NCI-H146 treated with DMSO at 0.1 percent for 48 hours (cell line): ENCODE results near the gene CHL1.

ENCODE experiments used
- DNase-seq: peaks from one replicate; lab custom pipeline; 2025; ENCODE audit not compliant: unreplicated experiment; lab: John Stamatoyannopoulos, UW

CHL1 gene

DNA sequence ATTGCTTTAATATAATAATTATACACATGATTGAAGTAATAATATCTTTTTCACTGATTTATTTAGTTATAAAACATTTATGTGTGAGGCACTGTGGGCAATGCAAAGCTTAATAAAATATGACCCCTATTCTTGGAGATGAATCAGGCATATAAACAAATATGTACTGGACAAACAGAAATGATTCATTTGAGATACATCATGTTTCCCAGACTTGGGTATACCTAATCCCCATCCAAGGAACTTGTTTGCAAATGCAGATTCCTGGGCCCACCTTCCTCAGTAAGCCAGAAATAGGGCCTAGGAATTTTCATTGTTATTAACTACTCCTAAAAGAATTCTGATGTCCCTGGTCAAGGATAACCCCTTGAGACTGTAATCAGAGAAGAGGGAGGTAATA is 184.2 kb downstream of the CHL1 start:
- no peak for DNase-seq

GRCh38 chr3:385151-385550 is 188.6 kb downstream of the CHL1 start:
- no peak for DNase-seq

- DNase-seq: no peak
These were observed 198.2 kb downstream of the CHL1 start for GRCh38 chr3:394775-395174.

DNA sequence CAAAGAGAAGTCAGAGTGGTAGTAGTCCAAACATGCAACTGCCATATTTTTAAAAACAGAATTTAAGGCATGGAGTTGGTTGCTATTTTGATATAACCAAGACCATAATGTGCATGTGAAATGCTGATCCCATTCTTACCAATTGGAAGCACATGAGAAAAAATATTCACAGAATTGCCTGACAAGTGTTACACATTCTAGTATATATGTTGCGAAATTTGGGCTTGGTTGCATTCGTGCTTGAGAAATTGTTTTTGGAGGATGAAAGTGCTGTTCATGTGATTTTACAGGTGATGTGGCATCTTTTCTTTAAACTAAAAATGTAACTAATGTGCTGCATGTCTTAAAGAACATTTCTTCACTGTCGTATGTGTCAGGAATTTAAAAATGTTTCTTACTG is 199.7 kb downstream of the CHL1 start:
- DNase-seq: no peak

DNA sequence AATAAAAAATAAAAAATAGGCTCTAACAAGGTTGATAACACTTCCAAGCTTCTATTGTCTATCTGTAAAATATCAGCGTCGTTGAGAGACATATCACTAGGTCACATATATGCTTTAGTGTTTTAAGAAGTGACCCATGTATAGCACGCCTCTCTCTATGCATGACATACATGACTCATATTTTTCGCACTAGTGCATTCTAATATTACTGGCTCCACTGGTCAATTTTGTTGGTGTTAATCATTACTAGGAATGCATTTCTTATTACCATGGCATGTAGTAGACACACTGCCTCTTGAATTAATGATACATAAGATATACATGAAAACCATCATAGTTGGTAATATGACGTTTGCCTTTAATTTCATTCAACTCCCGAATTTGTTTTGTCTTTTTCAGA is 203.1 kb downstream of the CHL1 start:
- DNase-seq: no peak

GRCh38 chr3:403826-404225 is 207.3 kb downstream of the CHL1 start:
- no peak for DNase-seq

GRCh38 chr3:409011-409410 is 212.4 kb downstream of the CHL1 start:
- DNase-seq: no peak

DNA sequence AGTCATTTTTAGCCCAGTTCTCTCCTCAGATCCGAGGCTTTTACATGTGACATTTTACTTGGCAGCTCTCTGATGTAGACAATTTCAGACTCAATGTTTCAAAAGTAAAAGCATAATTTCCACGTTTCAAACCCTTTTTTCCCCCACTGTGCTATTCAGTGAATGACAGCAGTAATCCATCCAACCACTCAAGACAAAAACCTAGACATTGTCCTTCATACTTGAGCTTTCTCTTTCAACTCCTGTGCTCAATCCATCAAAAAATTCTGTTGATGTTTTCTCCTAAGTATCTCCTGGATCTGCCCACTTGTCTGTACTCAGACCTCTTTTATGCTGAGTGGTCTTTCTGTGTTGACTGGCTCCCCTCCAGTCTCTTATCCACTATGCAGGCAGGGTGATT is 214.7 kb downstream of the CHL1 start:
- DNase-seq: no peak

DNA sequence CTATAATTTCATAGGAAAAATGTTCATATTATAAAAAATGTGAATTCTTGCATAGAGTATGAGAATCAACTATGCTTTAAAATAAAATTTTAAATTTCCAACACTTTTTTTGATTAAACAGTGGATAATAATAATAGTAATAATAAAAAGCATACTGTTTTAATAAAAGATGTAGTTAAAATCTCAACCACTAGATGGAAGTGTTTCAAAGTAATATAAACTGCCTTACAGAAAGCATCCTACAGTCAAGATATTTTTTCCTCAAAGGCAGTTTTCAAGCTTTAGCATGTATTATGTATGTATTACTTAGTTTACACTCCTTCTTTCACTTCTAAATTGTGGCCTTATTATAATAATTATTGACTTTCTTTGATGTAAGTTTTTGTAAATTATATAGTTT is 217.5 kb downstream of the CHL1 start:
- peak; percentile 4 for DNase-seq

GRCh38 chr3:418239-418929 is 221.8 kb downstream of the CHL1 start:
- no peak for DNase-seq

DNA sequence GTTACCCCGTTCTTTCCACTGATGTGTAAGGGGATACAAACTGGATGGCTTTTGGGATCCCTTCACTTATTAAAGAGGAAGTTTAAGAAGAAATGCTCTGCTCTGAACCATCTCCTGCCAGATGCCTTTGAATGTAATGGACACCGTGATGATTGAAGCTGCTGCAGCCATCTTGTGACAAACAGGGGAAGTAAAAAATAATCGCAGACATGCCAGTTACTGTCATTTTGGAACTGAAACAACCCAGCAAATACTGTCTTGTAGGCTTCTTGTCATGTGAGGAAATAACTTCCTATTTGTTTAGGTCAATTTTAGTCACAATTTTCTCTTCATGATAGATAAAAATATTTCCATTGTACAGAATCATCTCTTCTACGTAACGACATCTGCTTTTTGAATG is 224.0 kb downstream of the CHL1 start:
- DNase-seq: no peak

GRCh38 chr3:425079-425478 is 228.5 kb downstream of the CHL1 start:
- no peak for DNase-seq

DNA sequence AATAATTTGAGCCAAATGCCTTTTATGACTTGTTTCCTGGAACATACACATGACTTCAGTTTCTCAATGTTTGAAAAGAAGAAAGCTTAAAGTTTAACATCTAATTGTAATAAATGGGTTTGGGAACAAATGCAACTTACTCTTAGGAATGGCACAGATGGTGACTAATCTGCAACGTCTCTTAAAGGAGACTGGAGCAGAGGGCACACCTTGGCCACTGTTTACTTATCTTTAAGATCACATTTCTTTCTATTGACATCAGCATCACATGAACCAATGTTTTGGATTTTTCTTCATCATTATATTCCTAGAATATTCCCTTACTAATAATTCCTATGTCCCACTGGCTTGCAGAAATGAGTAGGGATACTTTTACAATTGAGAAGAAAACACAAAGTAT is 229.5 kb downstream of the CHL1 start:
- no peak for DNase-seq

- no peak for DNase-seq
These were observed 230.6 kb downstream of the CHL1 start for GRCh38 chr3:427128-427527.

DNA sequence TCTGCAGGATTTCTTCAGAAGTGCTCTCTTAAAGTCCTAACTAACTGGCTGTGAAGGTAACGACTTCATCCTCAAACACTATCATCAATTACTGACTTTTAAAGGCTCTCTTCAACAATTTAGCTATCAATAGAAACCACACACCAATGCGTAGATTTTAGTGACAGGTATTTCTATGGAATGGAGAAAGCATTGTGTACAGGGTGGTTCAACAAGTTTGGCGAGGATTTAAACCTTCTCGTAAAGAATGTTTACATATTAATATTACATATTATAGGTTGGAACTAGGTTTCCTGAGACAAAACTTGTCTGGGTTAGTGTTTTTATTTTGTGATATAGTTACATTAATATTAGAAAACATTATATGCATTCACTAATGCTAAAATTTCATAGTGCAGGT is 233.6 kb downstream of the CHL1 start:
- no peak for DNase-seq

- no peak for DNase-seq
These were observed 238.6 kb downstream of the CHL1 start for GRCh38 chr3:435161-435560.

GRCh38 chr3:436053-436452 is 239.5 kb downstream of the CHL1 start:
- DNase-seq: no peak

DNA sequence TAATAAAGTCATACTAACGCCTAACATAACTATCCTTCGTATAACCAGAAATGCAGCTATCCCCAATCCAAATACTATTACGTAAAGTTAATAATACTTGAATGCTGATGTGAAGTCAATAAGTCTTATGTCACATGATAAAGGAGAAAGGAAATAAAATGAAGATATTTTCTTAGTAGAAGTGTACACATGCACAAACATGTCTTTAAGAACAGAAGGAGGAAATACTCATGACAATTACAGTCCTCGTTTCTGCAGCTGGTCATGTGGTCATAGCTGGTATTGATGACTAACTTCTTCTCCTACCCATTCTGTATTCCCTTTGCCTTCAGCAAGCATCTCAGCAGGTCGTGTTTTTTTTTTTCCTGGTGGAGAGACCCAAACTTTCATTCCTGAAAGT is 244.3 kb downstream of the CHL1 start:
- DNase-seq: no peak

DNA sequence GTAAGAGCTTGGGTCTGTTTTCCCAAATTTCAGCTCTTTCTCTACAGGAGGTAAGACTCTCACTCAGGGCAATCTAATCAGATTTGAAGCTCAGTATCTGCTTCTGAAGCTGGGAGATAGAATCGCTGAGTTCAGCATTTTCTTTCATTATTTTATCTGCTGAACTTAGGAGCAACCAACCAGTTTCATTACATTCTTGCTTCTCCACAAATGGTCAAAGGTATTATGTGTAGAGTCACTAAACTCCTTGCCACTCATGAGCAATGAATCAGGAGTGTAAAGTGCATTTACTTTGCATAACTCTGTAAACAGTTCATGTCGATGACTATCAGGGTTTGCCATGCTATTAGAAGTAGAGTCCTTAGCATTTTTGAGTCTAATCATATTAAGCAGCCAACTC is 249.4 kb downstream of the CHL1 start:
- no peak for DNase-seq

GRCh38 chr3:447671-448070 is 251.1 kb downstream of the CHL1 start:
- DNase-seq: no peak

GRCh38 chr3:449711-450110 is 253.1 kb downstream of the CHL1 start:
- no peak for DNase-seq

DNA sequence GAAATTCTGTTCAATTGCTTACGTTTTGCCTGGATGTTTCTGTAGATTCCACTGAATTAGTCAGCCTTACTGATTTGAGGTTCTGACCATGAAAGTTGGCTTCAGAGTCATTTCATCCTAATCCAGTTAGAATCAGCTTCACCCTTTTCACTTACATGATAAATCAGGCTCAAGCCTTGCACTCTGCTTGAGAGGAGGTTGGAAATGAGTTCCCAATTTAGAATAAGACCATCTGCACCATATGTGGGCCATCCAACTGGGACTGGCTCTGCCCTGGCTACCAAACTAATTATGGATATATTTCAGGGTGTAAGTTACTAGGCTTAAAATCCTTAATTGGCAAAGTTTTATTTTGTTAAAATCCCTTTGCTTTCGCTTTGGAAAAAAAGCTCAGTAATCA is 255.7 kb downstream of the CHL1 start:
- DNase-seq: no peak

DNA sequence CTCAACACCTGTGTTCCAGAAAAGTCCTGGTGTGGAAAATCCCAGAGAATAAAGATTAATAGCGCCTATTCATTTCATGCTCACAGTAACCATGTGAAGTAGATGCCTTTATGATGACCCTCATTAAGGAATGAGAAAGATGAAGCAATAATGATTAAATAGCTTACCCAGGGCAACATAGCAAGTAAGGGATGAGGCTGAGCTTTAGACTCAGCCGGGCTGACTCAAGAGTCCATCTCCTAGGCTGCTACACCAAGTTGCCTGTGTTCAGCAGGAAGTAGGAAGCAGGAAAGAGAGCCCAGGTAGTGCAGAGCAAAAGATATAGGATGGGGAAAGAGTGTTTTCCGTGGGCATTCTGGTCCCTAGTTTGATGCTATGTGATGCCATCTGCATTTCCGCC is 256.5 kb downstream of the CHL1 start:
- no peak for DNase-seq

DNA sequence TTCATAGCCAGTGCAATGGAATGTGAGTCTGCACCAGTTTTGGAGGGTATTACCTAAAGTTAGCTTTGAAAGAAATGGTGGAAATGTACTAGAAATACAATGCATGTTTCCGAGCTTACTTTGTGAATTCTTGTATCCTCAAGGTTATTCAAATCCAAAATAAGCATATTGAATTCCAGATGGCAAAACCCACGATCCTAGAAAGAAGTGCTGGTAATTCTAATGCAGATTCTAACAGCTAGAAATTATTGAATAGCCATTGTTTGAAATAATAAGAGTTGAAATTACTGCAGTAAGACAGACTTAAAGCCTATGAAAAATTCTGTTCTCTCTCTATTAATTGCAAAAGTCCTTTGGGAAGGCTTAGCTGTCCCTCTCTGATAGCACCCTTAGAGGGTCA is 258.4 kb downstream of the CHL1 start:
- DNase-seq: no peak
